GM23338 (cell line): ENCODE results near the gene AQP12B. TPM values are rescaled to one million over a fixed set of nuclear protein-coding genes. Genes with fewer than 3 reads are reported as not detected.

Experiments used
- ATAC-seq: fragments of 200-7000 bp; cut with Tn5 transposase; 3 replicates; pipeline ENCODE4 v1.9.1; 2020
- DNase-seq: peaks from one replicate; pipeline ENCODE4 v3.0.0-alpha.2; 2015; ENCODE audit warnings: low spot score
- H2AFZ ChIP-seq: fragments of 200-600 bp; sonication (generic); 2 replicates; pipeline ENCODE4 v1.8.0; 2016; ENCODE audit warnings: antibody characterized with exemption, mild to moderate bottlenecking, moderate library complexity
- H3F3A ChIP-seq: fragments of 200-600 bp; sonication (generic); replicated peaks from 2 replicates; pipeline ENCODE4 v1.8.0; 2017; ENCODE audit warnings: antibody characterized with exemption, mixed run types, low read depth
- H3K27ac ChIP-seq: fragments of 200-600 bp; sonication (generic); 2 replicates; pipeline ENCODE4 v1.6.1; 2016; ENCODE audit warnings: low read depth
- H3K27me3 ChIP-seq: fragments of 200-600 bp; sonication (generic); 2 replicates; pipeline ENCODE4 v1.8.0; 2016; ENCODE audit warnings: mild to moderate bottlenecking, mixed run types, moderate library complexity; ENCODE audit not compliant: insufficient read depth
- H3K36me3 ChIP-seq: fragments of 200-600 bp; sonication (generic); 2 replicates; pipeline ENCODE4 v1.8.0; 2016; ENCODE audit warnings: mild to moderate bottlenecking; ENCODE audit not compliant: insufficient read depth
- H3K4me1 ChIP-seq: fragments of 200-600 bp; sonication (generic); 2 replicates; pipeline ENCODE4 v1.8.0; 2016; ENCODE audit warnings: mild to moderate bottlenecking, moderate library complexity; ENCODE audit not compliant: insufficient read depth
- H3K4me2 ChIP-seq: fragments of 200-600 bp; sonication (generic); 2 replicates; pipeline ENCODE4 v1.7.1; 2017; ENCODE audit warnings: mixed run types
- H3K4me3 ChIP-seq: fragments of 200-600 bp; sonication (generic); 2 replicates; pipeline ENCODE4 v1.6.1; 2016; ENCODE audit warnings: mixed run types
- H3K79me2 ChIP-seq: fragments of 200-600 bp; sonication (generic); replicated peaks from 2 replicates; pipeline ENCODE4 v1.8.0; 2017; ENCODE audit warnings: mild to moderate bottlenecking; ENCODE audit not compliant: insufficient read depth
- H3K9me2 ChIP-seq: fragments of 200-600 bp; sonication (generic); 2 replicates; pipeline ENCODE4 v1.8.0; 2017; ENCODE audit not compliant: insufficient read depth
- H4K20me1 ChIP-seq: fragments of 200-600 bp; sonication (generic); replicated peaks from 2 replicates; pipeline ENCODE4 v1.8.0; 2017; ENCODE audit warnings: mild to moderate bottlenecking; ENCODE audit not compliant: insufficient read depth
- H3K27ac Mint-ChIP-seq: 2 replicates; pipeline ENCODE4 v1.8.0; 2020; ENCODE audit warnings: inconsistent platforms, mild to moderate bottlenecking, moderate library complexity, mixed read lengths
- H3K27me3 Mint-ChIP-seq: 3 replicates; pipeline ENCODE4 v1.8.0; 2022; ENCODE audit warnings: low read depth, mild to moderate bottlenecking, moderate library complexity, mixed read lengths, inconsistent platforms; ENCODE audit not compliant: insufficient read depth, poor library complexity
- H3K36me3 Mint-ChIP-seq: 3 replicates; pipeline ENCODE4 v1.8.0; 2021; ENCODE audit warnings: low read depth, mild to moderate bottlenecking, inconsistent platforms, moderate library complexity, mixed read lengths
- H3K4me1 Mint-ChIP-seq: 3 replicates; pipeline ENCODE4 v1.8.0; 2020; ENCODE audit warnings: mild to moderate bottlenecking, inconsistent platforms, mixed read lengths
- H3K4me3 Mint-ChIP-seq: 3 replicates; pipeline ENCODE4 v1.8.0; 2021; ENCODE audit warnings: moderate library complexity, mild to moderate bottlenecking, inconsistent platforms, mixed read lengths
- H3K9me3 Mint-ChIP-seq: 3 replicates; pipeline ENCODE4 v1.8.0; 2020; ENCODE audit warnings: moderate library complexity, mild to moderate bottlenecking, inconsistent platforms, mixed read lengths
- CREB1 ChIP-seq: fragments of 250-450 bp; sonication (Bioruptor Pico); IDR thresholded peaks from 2 replicates; pipeline ENCODE4 v1.5.0; 2020; ENCODE audit warnings: low read depth, mild to moderate bottlenecking, moderate library complexity
- CTCF ChIP-seq, 2 experiments: fragments of 200-600 bp in 1 of 2; sonication (generic) in 1 of 2; conservative IDR thresholded peaks; 2 replicates each; pipeline versions ENCODE4 v1.5.1 to v1.6.1; 2016 to 2017; ENCODE audit warnings: antibody characterized with exemption in 2 of 2, low read depth in 2 of 2, mild to moderate bottlenecking in 2 of 2, moderate library complexity in 1 of 2
- ETS1 ChIP-seq: IDR thresholded peaks from 2 replicates; pipeline ENCODE4 v1.6.1; 2016; ENCODE audit warnings: antibody characterized with exemption
- EZH2 ChIP-seq: fragments of 200-600 bp; sonication (generic); IDR thresholded peaks from one replicate; pipeline ENCODE4 v1.8.0; 2017; ENCODE audit warnings: antibody characterized with exemption, mild to moderate bottlenecking, low read depth; ENCODE audit not compliant: unreplicated experiment
- EZH2phosphoT487 ChIP-seq: fragments of 200-600 bp; sonication (generic); IDR thresholded peaks from one replicate; pipeline ENCODE4 v1.8.1; 2018; ENCODE audit warnings: antibody characterized with exemption; ENCODE audit not compliant: unreplicated experiment
- JUNB ChIP-seq: IDR thresholded peaks from one replicate; pipeline ENCODE4 v1.6.1; 2016; ENCODE audit warnings: antibody characterized with exemption; ENCODE audit not compliant: unreplicated experiment
- NANOG ChIP-seq: IDR thresholded peaks from 2 replicates; pipeline ENCODE4 v1.6.1; 2016; ENCODE audit warnings: antibody characterized with exemption, borderline replicate concordance
- POLR2AphosphoS5 ChIP-seq: IDR thresholded peaks from 2 replicates; pipeline ENCODE4 v1.6.1; 2016; ENCODE audit warnings: antibody characterized with exemption, low read depth
- REST ChIP-seq: IDR thresholded peaks from one replicate; pipeline ENCODE4 v1.6.1; 2018; ENCODE audit warnings: antibody characterized with exemption; ENCODE audit not compliant: unreplicated experiment
- STAT1 ChIP-seq: IDR thresholded peaks from one replicate; pipeline ENCODE4 v1.6.1; 2016; ENCODE audit warnings: antibody characterized with exemption; ENCODE audit not compliant: unreplicated experiment
- ZNF114 ChIP-seq: fragments of 250-450 bp; sonication (Bioruptor Pico); IDR thresholded peaks from 2 replicates; pipeline ENCODE4 v1.5.0; 2020; ENCODE audit warnings: mild to moderate bottlenecking, moderate library complexity
- ZNF331 ChIP-seq: fragments of 250-450 bp; sonication (Bioruptor Pico); IDR thresholded peaks from 2 replicates; pipeline ENCODE4 v1.5.0; 2020; ENCODE audit warnings: low read depth, mild to moderate bottlenecking, moderate library complexity
- ZNF462 ChIP-seq: fragments of 250-450 bp; sonication (Bioruptor Pico); IDR thresholded peaks from 2 replicates; pipeline ENCODE4 v1.5.0; 2020; ENCODE audit warnings: mild to moderate bottlenecking, moderate library complexity
- polyA plus RNA-seq: library from polyadenylated mRNA; unstranded; fragments of >200 nt; fragmentation: Nextera tagmentation; extraction: Ambion mirVana; gene quantifications from 2 replicates; pipeline ENCODE4 v1.2.1, GENCODE V29; 2016
- total RNA-seq: library from RNA; depleted of rRNA; stranded (reverse); fragments of >200 nt; shearing (Covaris generic); gene quantifications from 2 replicates; pipeline ENCODE4 v1.2.3, GENCODE V29; 2014

AQP12B gene
- total and polyA plus RNA-seq, 2 experiments from 2014 or later, result not detected

GRCh38 chr2:240717681-240718581 is 35.2 kb upstream of the AQP12B start:
- no peaks in the 10 kb centered on the region for H3K4me1 Mint-ChIP-seq

More at GRCh38 chr2:240717681-240718581, 35.2 kb upstream of the AQP12B start:
- Histone ChIP-seq H3K4me1 (no peaks in the 10 kb centered on the region), H3K4me3 (no peak overlapping the region), H3K9me2 (no peaks in the 10 kb centered on the region), H4K20me1 (no peaks in the 10 kb centered on the region; the same call in 1 of the 2 replicates), H2AFZ (no peak overlapping the region), H3F3A (no peaks in the 10 kb centered on the region), H3K27me3 (no peaks in the 10 kb centered on the region), H3K27ac (no peak overlapping the region), H3K36me3 (no peaks in the 10 kb centered on the region), H3K79me2 (no peaks in the 10 kb centered on the region), H3K4me2 (no peak overlapping the region)
- H3K4me3 Mint-ChIP-seq, result no peak overlapping the region
- H3K27ac Mint-ChIP-seq, result no peak overlapping the region
- peaks cover 44% of the 10 kb centered on the region for H3K36me3 Mint-ChIP-seq
- TF ChIP-seq NANOG (no peak), JUNB (no peak), ZNF331 (CRISPR knock-in tag) (no peak), ZNF462 (CRISPR knock-in tag) (no peak), CTCF (conservative IDR thresholded peaks at IDR 0.05; ENCODE audit: low read depth in 2 of 2) (no peak), ZNF114 (CRISPR knock-in tag) (no peak), CREB1 (CRISPR knock-in tag) (no peak), STAT1 (no peak), POLR2AphosphoS5 (no peak), ETS1 (no peak), EZH2 (no peak), EZH2phosphoT487 (no peak), REST (no peak)
- ATAC-seq (no peak), DNase-seq (no peak)
- no peaks in the 10 kb centered on the region; the same call in 2 of the 3 replicates for H3K9me3 Mint-ChIP-seq
- peaks cover 27% of the 10 kb centered on the region for H3K27me3 Mint-ChIP-seq
